ENCODE measurements around the gene FHIT.

GRCh38 chr3:60610441-60611112 is 640.7 kb downstream of the FHIT start:
- TF ChIP-seq CTCF (IDR thresholded peaks at IDR 0.05) (no peak), EP300 (IDR thresholded peaks at IDR 0.05) (no peak)

Data from ovary (tissue), 3 donors.